GM23248 (cell line): ENCODE results near the gene GINS1.

Source experiments
- EZH2 ChIP-seq: fragments of 200-600 bp; sonication (generic); IDR thresholded peaks from 2 replicates; pipeline ENCODE4 v1.6.1; 2018; ENCODE audit warnings: antibody characterized with exemption, mild to moderate bottlenecking; ENCODE audit not compliant: insufficient read depth, poor library complexity, severe bottlenecking
- EZH2phosphoT487 ChIP-seq: fragments of 200-600 bp; sonication (generic); IDR thresholded peaks from 2 replicates; pipeline ENCODE4 v1.6.1; 2018; ENCODE audit warnings: antibody characterized with exemption, moderate library complexity, mild to moderate bottlenecking, low read depth; ENCODE audit not compliant: insufficient read depth

DNA sequence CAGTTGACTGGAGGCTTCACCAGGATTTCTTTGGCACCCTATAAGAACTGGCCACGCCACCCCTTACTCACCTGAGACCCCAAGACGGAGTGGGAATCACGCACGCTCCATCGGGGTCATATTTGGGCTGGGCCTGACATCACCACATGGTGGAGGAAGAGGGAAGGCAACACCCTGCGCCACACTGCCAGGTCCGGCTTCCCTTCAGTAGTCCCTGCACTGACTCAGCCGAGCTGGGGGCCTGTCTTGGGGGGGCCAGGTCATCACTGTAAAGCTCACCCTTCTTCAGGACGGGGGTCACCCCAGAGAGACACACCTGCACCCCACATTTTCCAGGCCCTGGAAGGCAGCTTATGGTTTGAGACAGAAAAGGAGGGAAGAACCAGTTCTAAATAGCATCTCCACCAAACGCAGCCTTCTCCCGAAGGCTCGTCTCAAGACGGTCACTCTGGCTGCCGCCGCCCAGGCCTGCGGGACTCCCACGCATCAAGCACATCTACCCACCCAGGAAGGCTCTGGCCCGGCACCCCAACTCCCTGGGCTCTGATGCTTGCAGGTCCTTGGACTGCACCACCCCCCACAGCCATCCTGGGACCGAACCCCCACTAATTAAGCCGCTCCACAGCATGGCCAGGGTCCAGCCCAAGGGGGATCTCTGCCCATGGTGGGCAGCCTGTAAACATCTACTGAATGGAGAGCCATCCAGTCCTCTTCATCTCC, 51.8 kb downstream of the GINS1 start:
- TF ChIP-seq EZH2, result no peak
- no peak for TF ChIP-seq EZH2phosphoT487
